AG04450 (cell line): ENCODE measurements around the gene PAX8. TPM values are rescaled to one million over a fixed set of nuclear protein-coding genes. Genes with fewer than 3 reads are reported as not detected.
"Not testable (repeated sequence)": the region's sequence is repeated elsewhere in the genome, so short reads cannot be mapped to it uniquely, and the experiment has no call there.

ENCODE experiments used
- CTCF ChIA-PET: fragments of 300-600, 350-600 bp; formaldehyde crosslinking; extraction: SDS; loops from one replicate; lab custom pipeline; 2022; ENCODE audit warnings: antibody characterized with exemption, inconsistent platforms; lab: Charles Lee
- POLR2A ChIA-PET: fragments of 350-600 bp; formaldehyde crosslinking; extraction: SDS; loops from one replicate; lab custom pipeline; 2021; ENCODE audit warnings: antibody characterized with exemption, inconsistent platforms; lab: Yijun Ruan, JAX
- DNase-seq: peaks from one replicate; pipeline ENCODE4 v3.0.0-alpha.2; 2011; ENCODE audit warnings: low read depth, low spot score
- H3K27ac ChIP-seq: one replicate; pipeline ENCODE4 v1.5.1; 2012; ENCODE audit warnings: low read depth, low read length, control low read depth
- H3K27me3 ChIP-seq: one replicate; pipeline ENCODE4 v1.6.0; 2012; ENCODE audit warnings: low read length; ENCODE audit not compliant: control insufficient read depth, insufficient read depth
- H3K4me3 ChIP-seq: 2 replicates; pipeline ENCODE4 v1.5.1; 2011; ENCODE audit warnings: mild to moderate bottlenecking, low read depth, low read length, control low read depth
- H3K9me3 ChIP-seq: 2 replicates; pipeline ENCODE4 v1.5.1; 2012; ENCODE audit warnings: low read length; ENCODE audit not compliant: control insufficient read depth, insufficient read depth
- polyA plus RNA-seq: library from polyadenylated mRNA; depleted of rRNA; stranded (reverse); fragments of >200 nt; gene quantifications from 2 replicates; pipeline ENCODE4 v1.2.3, GENCODE V29; 2011
- TF ChIP-seq, protein P1 (sequence below): IDR thresholded peaks from 2 replicates; pipeline ENCODE4 v1.5.1; 2011; ENCODE audit warnings: low read depth, low read length, control low read depth, inconsistent platforms

PAX8 gene
- polyA plus RNA-seq, 1 experiment: 1.2 TPM

DNA sequence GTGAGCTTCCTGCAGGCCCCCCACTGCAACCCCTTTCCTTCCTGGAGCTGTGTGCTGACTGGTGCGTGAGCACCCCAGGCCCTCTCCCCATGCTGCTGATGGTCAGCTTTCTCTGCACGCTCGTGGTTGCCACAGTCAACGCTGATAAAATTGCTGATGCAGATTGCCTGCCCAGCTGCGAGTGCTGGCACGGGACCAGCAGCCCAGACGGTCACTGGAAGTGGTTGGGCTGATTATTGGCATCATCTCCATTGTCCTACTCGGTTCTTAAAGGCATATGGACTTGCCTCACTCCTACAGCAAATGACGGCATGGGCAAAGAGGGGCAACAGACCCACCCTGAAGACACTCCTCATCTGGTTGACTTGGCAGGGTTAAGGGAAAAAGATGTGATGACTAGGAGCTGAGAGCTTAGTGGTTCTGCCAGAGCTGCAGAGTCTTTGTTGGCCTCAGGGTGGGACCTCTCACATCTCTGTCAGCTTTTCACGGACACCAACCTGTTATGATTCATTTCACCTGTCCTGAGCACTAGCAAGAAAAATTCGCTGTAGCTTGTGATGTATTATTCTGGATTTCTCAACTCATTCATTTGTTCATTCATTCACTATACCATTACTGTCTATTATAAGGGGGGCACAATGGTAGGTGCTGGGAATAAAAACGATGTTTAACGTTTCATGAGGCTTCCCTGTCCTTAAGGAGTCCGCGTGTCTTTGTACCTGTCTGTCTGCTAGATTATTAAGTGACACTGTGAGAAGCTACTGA lies 38.4 kb downstream of the PAX8 start:
- POLR2A ChIA-PET: interaction anchor here (0.7 to 1.9 kb wide), 4 partner anchors 11 to 82 kb away, joined by 3 to 8 read pairs (median 3); no protein-coding TSS in a partner anchor
- peak overlapping the region; percentile 95 for H3K27ac ChIP-seq
- no peaks in the 10 kb centered on the region for H3K27me3 ChIP-seq
- peak; percentile 83 for DNase-seq
- peaks cover 6% of the 10 kb centered on the region; the same call in 1 of the 2 replicates for H3K9me3 ChIP-seq
- peak overlapping the region; percentile 10 for H3K4me3 ChIP-seq
- CTCF ChIA-PET: interaction anchor here (1.2 to 3.7 kb wide), 9 partner anchors 9 to 150 kb away, joined by 3 to 34 read pairs (median 7); no protein-coding TSS in a partner anchor
- TF ChIP-seq, protein P1, sequence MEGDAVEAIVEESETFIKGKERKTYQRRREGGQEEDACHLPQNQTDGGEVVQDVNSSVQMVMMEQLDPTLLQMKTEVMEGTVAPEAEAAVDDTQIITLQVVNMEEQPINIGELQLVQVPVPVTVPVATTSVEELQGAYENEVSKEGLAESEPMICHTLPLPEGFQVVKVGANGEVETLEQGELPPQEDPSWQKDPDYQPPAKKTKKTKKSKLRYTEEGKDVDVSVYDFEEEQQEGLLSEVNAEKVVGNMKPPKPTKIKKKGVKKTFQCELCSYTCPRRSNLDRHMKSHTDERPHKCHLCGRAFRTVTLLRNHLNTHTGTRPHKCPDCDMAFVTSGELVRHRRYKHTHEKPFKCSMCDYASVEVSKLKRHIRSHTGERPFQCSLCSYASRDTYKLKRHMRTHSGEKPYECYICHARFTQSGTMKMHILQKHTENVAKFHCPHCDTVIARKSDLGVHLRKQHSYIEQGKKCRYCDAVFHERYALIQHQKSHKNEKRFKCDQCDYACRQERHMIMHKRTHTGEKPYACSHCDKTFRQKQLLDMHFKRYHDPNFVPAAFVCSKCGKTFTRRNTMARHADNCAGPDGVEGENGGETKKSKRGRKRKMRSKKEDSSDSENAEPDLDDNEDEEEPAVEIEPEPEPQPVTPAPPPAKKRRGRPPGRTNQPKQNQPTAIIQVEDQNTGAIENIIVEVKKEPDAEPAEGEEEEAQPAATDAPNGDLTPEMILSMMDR: 0 out of 2 replicates have a peak, but pooled peaks have one; percentile 10

DNA sequence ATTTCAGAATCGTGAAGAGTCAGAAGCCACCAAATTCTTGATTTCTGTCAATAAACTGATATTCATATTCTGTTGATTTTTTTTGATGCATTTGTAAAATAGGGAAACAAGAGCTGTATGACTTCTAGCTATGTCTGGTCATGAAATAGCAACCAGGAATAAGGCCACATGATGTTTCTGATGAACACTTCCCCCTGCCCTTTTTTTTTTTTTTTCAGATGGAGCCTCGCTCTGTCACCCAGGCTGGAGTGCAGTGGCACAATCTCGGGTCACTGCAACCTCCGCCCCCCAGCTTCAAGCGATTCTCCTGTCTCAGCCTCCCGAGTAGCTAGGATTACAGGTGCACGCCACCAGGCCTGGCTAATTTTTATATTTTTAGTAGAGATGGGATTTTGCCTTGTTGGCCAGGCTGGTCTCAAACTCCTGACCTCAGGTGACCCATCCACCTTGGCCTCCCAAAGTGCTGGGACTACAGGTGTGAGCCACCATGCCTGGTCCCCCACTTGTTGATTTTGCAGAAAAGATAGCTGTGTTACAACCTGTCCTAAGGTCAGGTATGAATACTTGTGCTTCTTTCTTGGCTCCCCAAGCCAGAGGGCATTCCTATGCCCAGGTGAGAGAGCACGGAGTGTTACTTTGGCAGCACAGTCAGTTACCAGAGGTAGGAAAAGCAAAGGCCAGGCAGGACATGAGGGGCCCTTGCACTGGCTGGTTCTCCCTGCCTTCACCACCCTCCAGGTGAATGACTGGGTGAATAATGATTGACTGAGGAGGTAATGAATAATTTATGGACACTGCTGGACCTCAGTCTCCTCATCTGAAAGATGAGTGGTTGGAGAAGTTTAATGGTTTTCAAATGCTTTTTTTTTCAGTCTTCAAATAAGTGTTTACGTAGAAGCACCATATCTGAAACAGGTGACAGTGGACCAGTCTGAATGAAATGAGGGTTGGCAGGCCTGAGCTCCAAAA lies 39.6 kb downstream of the PAX8 start:
- DNase-seq: no peak
- POLR2A ChIA-PET: interaction anchor here (0.6 to 1.9 kb wide), 4 partner anchors 12 to 81 kb away, joined by 3 to 8 read pairs (median 4); no protein-coding TSS in a partner anchor
- TF ChIP-seq, protein P1: no peak
- peak overlapping the region; percentile 95 for H3K27ac ChIP-seq
- H3K9me3 ChIP-seq: peaks cover 6% of the 10 kb centered on the region; the same call in 1 of the 2 replicates
- CTCF ChIA-PET: interaction anchor here (1.2 to 3.7 kb wide), 9 partner anchors 10 to 151 kb away, joined by 3 to 34 read pairs (median 7); no protein-coding TSS in a partner anchor
- no peaks in the 10 kb centered on the region for H3K27me3 ChIP-seq
- no peak overlapping the region for H3K4me3 ChIP-seq

DNA sequence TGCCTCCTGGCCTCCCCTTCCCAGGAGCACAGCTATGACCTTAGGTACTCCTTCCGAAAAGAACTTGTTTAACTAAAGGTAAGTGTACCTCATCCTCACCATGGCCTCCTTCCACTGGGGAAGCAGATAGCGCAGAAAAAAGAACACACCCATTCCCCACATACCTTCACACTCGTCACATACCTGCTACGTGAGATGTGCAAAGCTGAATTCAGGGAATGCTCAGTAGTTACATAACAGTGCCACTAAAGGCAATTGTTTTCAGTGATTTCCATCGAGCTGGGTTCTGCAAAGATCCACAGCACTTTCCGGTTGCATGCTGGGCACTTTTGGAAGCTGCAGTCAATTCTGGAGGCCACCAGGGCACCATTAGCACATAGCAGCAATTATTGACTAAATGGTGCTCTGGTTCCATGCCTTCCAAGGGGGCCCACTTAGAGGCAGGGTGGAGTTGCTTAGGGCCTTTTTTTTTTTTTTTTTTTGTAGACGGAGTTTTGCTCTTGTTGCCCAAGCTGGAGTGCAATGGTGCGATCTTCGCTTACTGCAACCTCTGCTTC lies 41.0 kb downstream of the PAX8 start:
- ChIA-PET POLR2A (no interaction called here), CTCF (interaction anchor here (0.8 to 1.9 kb wide), 3 partner anchors 33 to 100 kb away, joined by 3 to 7 read pairs (median 4); no protein-coding TSS in a partner anchor)
- Histone ChIP-seq H3K9me3 (peaks cover 6% of the 10 kb centered on the region; the same call in 1 of the 2 replicates), H3K4me3 (peak overlapping the region; percentile 7; the same call in 1 of the 2 replicates), H3K27me3 (no peaks in the 10 kb centered on the region), H3K27ac (no peak overlapping the region)
- TF ChIP-seq, protein P1: no peak
- DNase-seq: no peak

DNA sequence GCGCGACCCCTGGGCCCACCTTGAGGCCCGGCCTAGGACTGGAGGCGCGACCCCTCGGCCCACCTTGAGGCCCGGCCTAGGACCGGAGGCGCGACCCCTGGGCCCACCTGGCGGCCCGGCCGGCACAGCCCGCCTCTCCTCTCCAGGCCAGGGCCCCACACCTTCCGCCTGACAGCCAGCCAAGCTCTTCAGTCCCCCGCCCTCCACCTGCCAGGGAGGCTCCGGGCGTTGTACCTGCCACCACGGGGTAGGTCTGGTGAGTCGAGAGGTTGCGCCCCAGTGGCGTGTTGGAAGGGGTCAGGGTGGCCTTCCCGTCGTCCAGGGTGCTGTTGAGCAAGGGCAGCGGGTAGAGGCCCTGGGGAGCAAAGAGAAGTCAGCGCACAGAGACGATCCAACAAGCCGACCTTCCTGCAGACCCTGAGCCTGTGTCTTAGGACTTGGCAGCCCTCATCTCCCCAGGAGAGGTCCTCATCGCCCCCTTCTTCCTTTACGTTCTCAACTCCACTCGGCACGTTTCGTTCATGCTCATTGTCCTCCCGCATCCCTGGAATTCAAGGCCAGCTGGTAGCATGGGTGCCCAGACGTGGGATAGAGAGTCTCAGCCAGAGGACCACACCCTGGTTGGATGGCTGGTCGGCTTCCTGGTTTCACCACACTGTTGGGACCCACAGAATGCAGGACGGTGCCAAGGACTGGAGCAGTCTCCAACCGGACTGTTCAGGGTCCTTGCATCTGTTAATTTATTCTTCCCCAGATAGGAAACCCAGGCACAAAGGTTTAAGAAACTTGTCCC lies 42.2 kb downstream of the PAX8 start:
- Histone ChIP-seq H3K9me3 (peaks cover 6% of the 10 kb centered on the region; the same call in 1 of the 2 replicates), H3K27me3 (no peaks in the 10 kb centered on the region), H3K4me3 (peak overlapping the region; percentile 45), H3K27ac (no peak overlapping the region)
- CTCF ChIA-PET: interaction anchor here (0.8 kb wide), 1 partner anchor 38 kb away, joined by 3 read pairs; no protein-coding TSS in a partner anchor
- no peak for DNase-seq
- TF ChIP-seq, protein P1: no peak
- POLR2A ChIA-PET: no interaction called here

DNA sequence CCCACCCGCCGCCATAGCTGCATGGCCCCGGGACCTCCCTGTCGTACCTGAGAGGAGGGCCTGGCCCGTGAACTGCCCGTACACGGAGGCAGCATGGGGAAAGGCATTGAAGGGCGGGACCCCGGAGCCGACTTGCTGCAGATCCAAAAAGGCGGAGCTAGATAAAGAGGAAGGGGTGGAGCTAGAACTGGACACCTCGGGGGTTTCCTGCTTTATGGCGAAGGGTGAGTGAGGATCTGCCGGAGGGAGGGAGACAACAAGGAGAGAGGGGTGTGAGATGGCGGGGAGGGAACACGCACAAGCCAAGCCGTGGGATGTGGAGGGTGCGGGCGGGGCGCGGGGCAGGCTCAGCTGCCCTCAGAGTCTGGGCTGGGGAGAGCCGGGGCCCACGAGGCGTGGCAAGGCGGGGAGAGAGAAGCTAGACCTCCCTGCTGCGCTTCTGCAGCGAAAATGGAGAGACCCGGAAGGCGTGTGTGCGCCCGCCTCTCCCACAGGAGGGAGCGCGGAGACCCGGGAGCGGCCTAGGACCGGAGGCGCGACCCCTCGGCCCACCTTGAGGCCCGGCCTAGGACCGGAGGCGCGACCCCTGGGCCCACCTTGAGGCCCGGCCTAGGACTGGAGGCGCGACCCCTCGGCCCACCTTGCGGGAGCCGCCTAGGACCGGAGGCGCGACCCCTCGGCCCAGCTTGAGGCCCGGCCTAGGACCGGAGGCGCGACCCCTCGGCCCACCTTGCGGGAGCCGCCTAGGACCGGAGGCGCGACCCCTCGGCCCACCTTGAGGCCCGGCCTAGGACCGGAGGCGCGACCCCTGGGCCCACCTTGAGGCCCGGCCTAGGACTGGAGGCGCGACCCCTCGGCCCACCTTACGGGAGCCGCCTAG lies 43.1 kb downstream of the PAX8 start:
- not testable (repeated sequence) for H3K9me3 ChIP-seq, H3K27me3 ChIP-seq
- peak; percentile 36 for DNase-seq
- ChIA-PET POLR2A (interaction anchor here (0.7 kb wide), 2 partner anchors 22 to 48 kb away, joined by 3 to 5 read pairs; no protein-coding TSS in a partner anchor), CTCF (interaction anchor here (1.3 to 2.4 kb wide), 7 partner anchors 13 to 155 kb away, joined by 3 to 12 read pairs (median 9); no protein-coding TSS in a partner anchor)
- peak overlapping the region; percentile 75 for H3K27ac ChIP-seq
- peak overlapping the region; percentile 72 for H3K4me3 ChIP-seq
